Measurements from ENCODE around the gene ADO. TPM values are rescaled to one million over a fixed set of nuclear protein-coding genes. Genes with fewer than 3 reads are reported as not detected.

The ADO gene
- total RNA-seq, 4 donors from 2014 or later = 11.6 to 31.6 (median 27.1) TPM

- in situ Hi-C loops (cut with MboI; ENCODE audit: low sequenced_read_pairs in 4 of 4) (loop anchor here in 3 of 4 donors (25.0 kb wide), 2 partner anchors 299 to 324 kb away; partner anchors contain the start of gene NRBF2 (in 1 of the 3)), intact Hi-C loops (cut with DNase I; ENCODE audit: low total_unique reads) (loop anchor here (10.0 kb wide), 1 partner anchor 451 kb away; no protein-coding TSS in a partner anchor)
- Histone ChIP-seq H3K27me3 (peaks cover 14 to 23% (median 17%) of the 10 kb centered on the region in 3 donors), H3K9me3 (no peaks in the 10 kb centered on the region), H3K27ac (no peak overlapping the region), H3K36me3 (no peaks in the 10 kb centered on the region), H3K4me3 (no peak overlapping the region), H3K4me1 (peaks cover 21 to 29% of the 10 kb centered on the region in 2 donors)
- ATAC-seq (no peak), DNase-seq (no peak)
- TF ChIP-seq POLR2A (IDR thresholded peaks at IDR 0.05) (no peak), CTCF (IDR thresholded peaks at IDR 0.05 in 4 of 5, conservative IDR thresholded peaks at IDR 0.05 in 1 of 5) (no peak)
Measured at GRCh38 chr10:62813453-62813852, 8.9 kb downstream of the ADO start.

GRCh38 chr10:62813981-62814380 lies 9.5 kb downstream of the ADO start:
- no peaks in the 10 kb centered on the region for H3K9me3 ChIP-seq
- DNase-seq = no peak
- H3K36me3 ChIP-seq = no peaks in the 10 kb centered on the region
- H3K27ac ChIP-seq = no peak overlapping the region
- TF ChIP-seq CTCF (IDR thresholded peaks at IDR 0.05 in 4 of 5, conservative IDR thresholded peaks at IDR 0.05 in 1 of 5) (no peak), POLR2A (IDR thresholded peaks at IDR 0.05) (no peak)
- ATAC-seq = no peak
- H3K4me3 ChIP-seq = no peak overlapping the region
- intact Hi-C loops (cut with DNase I; ENCODE audit: low total_unique reads) = loop anchor here (10.0 kb wide), 1 partner anchor 451 kb away; no protein-coding TSS in a partner anchor
- in situ Hi-C loops (cut with MboI; ENCODE audit: low sequenced_read_pairs in 4 of 4) = loop anchor here in 3 of 4 donors (25.0 kb wide), 2 partner anchors 298 to 323 kb away; partner anchors contain the start of gene NRBF2 (in 1 of the 3)
- H3K27me3 ChIP-seq = peaks cover 17 to 24% (median 19%) of the 10 kb centered on the region in 3 donors
- H3K4me1 ChIP-seq = peaks cover 21 to 29% of the 10 kb centered on the region in 2 donors

GRCh38 chr10:62814756-62815380 lies 10.3 kb downstream of the ADO start:
- TF ChIP-seq CTCF (IDR thresholded peaks at IDR 0.05 in 4 of 5, conservative IDR thresholded peaks at IDR 0.05 in 1 of 5) (no peak), POLR2A (IDR thresholded peaks at IDR 0.05) (no peak)
- intact Hi-C loops (cut with DNase I; ENCODE audit: low total_unique reads) (loop anchor here (5.0 to 10.0 kb wide), 4 partner anchors 53 to 450 kb away; no protein-coding TSS in a partner anchor), in situ Hi-C loops (cut with MboI; ENCODE audit: low sequenced_read_pairs in 4 of 4) (loop anchor here in 3 of 4 donors (25.0 kb wide), 2 partner anchors 297 to 322 kb away; partner anchors contain the start of gene NRBF2 (in 1 of the 3))
- peak overlapping the region; percentile 76 to 99 (median 92) for H3K4me3 ChIP-seq
- DNase-seq = no peak
- peaks cover 15 to 32% of the 10 kb centered on the region in 2 donors for H3K4me1 ChIP-seq
- H3K36me3 ChIP-seq = no peaks in the 10 kb centered on the region
- peaks cover 22 to 25% (median 24%) of the 10 kb centered on the region in 3 donors for H3K27me3 ChIP-seq
- no peak overlapping the region for H3K27ac ChIP-seq
- no peaks in the 10 kb centered on the region for H3K9me3 ChIP-seq
- ATAC-seq = no peak

- TF ChIP-seq POLR2A (IDR thresholded peaks at IDR 0.05) = no peak
- TF ChIP-seq CTCF (IDR thresholded peaks at IDR 0.05 in 4 of 5, conservative IDR thresholded peaks at IDR 0.05 in 1 of 5) = no peak
- Histone ChIP-seq H3K27me3 (peaks cover 23 to 25% (median 24%) of the 10 kb centered on the region in 3 donors), H3K9me3 (no peaks in the 10 kb centered on the region), H3K4me1 (peaks cover 15 to 32% of the 10 kb centered on the region in 2 donors), H3K36me3 (no peaks in the 10 kb centered on the region), H3K27ac (peak overlapping the region in 2 of 4 donors; percentile 86 to 94), H3K4me3 (peak overlapping the region; percentile 76 to 99 (median 92))
- ATAC-seq = no peak
- no peak for DNase-seq
- intact Hi-C loops (cut with DNase I; ENCODE audit: low total_unique reads) = loop anchor here (1.0 to 10.0 kb wide), 7 partner anchors 11 to 815 kb away; partner anchors contain the start of gene ADO
- in situ Hi-C loops (cut with MboI; ENCODE audit: low sequenced_read_pairs in 4 of 4) = loop anchor here in 3 of 4 donors (25.0 kb wide), 2 partner anchors 297 to 322 kb away; partner anchors contain the start of gene NRBF2 (in 1 of the 3)
Measured at GRCh38 chr10:62815381-62816075, 11.0 kb downstream of the ADO start.
